GM23248 (cell line): ENCODE data around the gene IL13RA1.
"Not testable (repeated sequence)": the region's sequence is repeated elsewhere in the genome, so short reads cannot be mapped to it uniquely, and the experiment has no call there.

Source experiments
- EZH2 ChIP-seq: fragments of 200-600 bp; sonication (generic); IDR thresholded peaks from 2 replicates; pipeline ENCODE4 v1.6.1; 2018; ENCODE audit warnings: antibody characterized with exemption, mild to moderate bottlenecking; ENCODE audit not compliant: insufficient read depth, poor library complexity, severe bottlenecking
- EZH2phosphoT487 ChIP-seq: fragments of 200-600 bp; sonication (generic); IDR thresholded peaks from 2 replicates; pipeline ENCODE4 v1.6.1; 2018; ENCODE audit warnings: antibody characterized with exemption, moderate library complexity, mild to moderate bottlenecking, low read depth; ENCODE audit not compliant: insufficient read depth

DNA sequence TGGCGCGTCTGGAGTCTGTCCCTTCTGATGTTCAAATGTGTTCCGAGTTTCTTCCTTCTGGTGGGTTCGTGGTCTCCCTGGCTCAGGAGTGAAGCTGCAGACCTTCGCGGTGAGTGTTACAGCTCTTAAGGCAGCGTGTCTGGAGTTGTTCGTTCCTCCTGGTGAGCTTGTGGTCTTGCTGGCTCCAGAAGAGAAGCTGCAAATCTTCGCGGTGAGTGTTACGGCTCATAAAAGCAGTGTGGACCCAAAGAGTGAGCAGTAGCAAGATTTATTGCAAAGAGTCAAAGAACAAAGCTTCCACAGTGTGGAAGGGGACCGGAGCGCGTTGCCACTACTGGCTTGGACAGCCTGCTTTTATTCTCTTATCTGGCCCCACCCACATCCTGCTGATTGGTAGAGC lies 11.5 kb upstream of the IL13RA1 start:
- not testable (repeated sequence) for TF ChIP-seq EZH2, EZH2phosphoT487
